Spleen (tissue), 7 donors: ENCODE results near the gene POU6F2.

Source experiments
- POLR2A ChIP-seq, 3 donors: fragments of 450-650 bp; IDR thresholded peaks; one replicate each; pipeline ENCODE4 v1.5.1; 2017; ENCODE audit warnings: antibody characterized with exemption in 3 of 3, mild to moderate bottlenecking in 1 of 3
- POLR2AphosphoS5 ChIP-seq, 3 donors: sonication (generic); formaldehyde crosslinking; IDR thresholded peaks; one replicate each; pipeline ENCODE4 v1.5.1; 2017; ENCODE audit warnings: antibody characterized with exemption in 3 of 3
- TF ChIP-seq, protein P1 (sequence below), 11 experiments: fragments of 200-600 bp in 7 of 11; fragments of 450-650 bp in 4 of 11; sonication (generic) in 4 of 11; IDR thresholded peaks in 8 of 11; conservative IDR thresholded peaks in 3 of 11; 1 replicate in 7 of 11; 2 replicates in 4 of 11; pipeline versions ENCODE4 v1.4.0 to v1.8.0; 2016 to 2021; ENCODE audit warnings: antibody characterized with exemption in 11 of 11, inconsistent platforms in 4 of 11, mild to moderate bottlenecking in 1 of 11
- donor health status: DM: no; HTN: no; CAD: no; lungs with moderate emphysema.
- donor health status: DM: no; HTN: no; CAD: no.
- donor health status: DM: no; HTN: no; CAD: no.

DNA sequence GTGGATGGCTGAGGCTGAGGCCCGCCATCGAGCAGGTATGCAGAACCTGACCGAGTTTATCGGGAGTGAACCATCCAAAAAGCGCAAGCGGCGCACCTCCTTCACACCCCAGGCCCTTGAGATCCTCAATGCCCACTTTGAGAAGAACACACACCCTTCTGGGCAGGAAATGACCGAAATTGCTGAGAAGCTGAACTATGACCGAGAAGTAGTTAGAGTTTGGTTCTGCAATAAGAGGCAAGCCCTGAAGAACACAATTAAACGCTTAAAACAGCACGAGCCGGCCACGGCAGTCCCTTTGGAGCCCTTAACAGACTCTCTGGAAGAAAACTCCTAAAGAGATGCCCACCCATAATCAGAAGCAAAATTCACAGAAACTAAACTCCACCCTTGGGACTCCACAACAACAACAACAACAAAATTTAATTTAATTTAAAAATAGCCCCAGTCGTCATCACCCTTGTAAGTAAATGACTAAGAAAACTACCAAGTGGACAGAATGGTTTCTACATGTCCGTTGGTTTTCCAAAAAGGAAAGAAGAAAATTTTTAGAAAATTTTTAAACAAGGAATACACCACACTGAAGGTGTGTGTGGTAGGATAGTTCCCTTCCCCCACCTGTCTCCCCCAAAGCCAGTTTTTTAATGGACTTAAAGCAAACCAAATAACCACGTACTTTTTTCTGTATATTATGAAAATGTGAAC, 486.8 kb downstream of the POU6F2 start:
- TF ChIP-seq, protein P1, sequence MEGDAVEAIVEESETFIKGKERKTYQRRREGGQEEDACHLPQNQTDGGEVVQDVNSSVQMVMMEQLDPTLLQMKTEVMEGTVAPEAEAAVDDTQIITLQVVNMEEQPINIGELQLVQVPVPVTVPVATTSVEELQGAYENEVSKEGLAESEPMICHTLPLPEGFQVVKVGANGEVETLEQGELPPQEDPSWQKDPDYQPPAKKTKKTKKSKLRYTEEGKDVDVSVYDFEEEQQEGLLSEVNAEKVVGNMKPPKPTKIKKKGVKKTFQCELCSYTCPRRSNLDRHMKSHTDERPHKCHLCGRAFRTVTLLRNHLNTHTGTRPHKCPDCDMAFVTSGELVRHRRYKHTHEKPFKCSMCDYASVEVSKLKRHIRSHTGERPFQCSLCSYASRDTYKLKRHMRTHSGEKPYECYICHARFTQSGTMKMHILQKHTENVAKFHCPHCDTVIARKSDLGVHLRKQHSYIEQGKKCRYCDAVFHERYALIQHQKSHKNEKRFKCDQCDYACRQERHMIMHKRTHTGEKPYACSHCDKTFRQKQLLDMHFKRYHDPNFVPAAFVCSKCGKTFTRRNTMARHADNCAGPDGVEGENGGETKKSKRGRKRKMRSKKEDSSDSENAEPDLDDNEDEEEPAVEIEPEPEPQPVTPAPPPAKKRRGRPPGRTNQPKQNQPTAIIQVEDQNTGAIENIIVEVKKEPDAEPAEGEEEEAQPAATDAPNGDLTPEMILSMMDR (IDR thresholded peaks at IDR 0.05 in 8 of 11, conservative IDR thresholded peaks at IDR 0.05 in 3 of 11): no peak
- TF ChIP-seq POLR2A (IDR thresholded peaks at IDR 0.05) (no peak), POLR2AphosphoS5 (IDR thresholded peaks at IDR 0.05) (no peak)
